ENCODE results near the gene GAGE13. TPM values are rescaled to one million over a fixed set of nuclear protein-coding genes. Genes with fewer than 3 reads are reported as not detected.

Gene GAGE13
- total and polyA plus RNA-seq, 2 of the 8 experiments (the other 6 are each of a cell fraction or from before 2014, with no cell fraction given): not detected

DNA sequence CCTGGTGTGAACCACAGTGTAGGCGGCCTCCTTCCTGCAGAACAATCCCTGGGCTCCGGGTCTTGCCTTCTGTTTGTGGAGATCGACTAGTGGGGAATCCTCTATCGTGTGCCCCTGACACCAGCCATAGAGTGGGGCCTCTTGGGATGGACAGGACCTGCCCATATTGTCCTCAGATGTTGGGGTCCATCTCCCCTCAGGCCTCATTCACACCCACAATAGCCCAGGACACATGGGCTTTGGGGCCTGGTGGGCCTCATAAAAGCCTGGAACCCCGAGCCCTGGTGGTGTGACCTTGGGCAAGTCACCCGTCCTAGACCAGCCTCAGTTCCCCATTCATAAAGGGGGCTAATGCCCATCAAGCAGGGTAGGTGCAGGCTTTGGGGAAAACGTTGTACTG is 41.2 kb upstream of the GAGE13 start:
- H3K18ac ChIP-seq (ENCODE audit: extremely low read depth, low read length): no peak overlapping the region
- H3K79me2 ChIP-seq (ENCODE audit: control insufficient read depth in 1 of 2, insufficient read depth in 2 of 2, low read length in 2 of 2): no peaks in the 10 kb centered on the region
- WGBS, 2 experiments (ENCODE audit: extremely low coverage in 1 of 2, insufficient coverage in 1 of 2, insufficient read length in 1 of 2, insufficient replicate concordance in 2 of 2, low coverage in 1 of 2, low lambda C conversion rate in 2 of 2, missing lambda C conversion rate in 1 of 2): 87% methylated on average over 7 of the region's 7 CpGs; no CpG with 5 or more reads in 1 of the 2 experiments
- H3K4me1 ChIP-seq (replicated peaks in 1 of 4; ENCODE audit: control insufficient read depth in 3 of 4, insufficient read depth in 4 of 4, low read length in 3 of 4): no peaks in the 10 kb centered on the region
- no peaks in the 10 kb centered on the region for H4K20me1 ChIP-seq (replicated peaks in 1 of 2; ENCODE audit: control insufficient read depth in 1 of 2, insufficient read depth in 2 of 2, low read length in 2 of 2)
- FAIRE-seq (no peak), DNase-seq (ENCODE audit: low read depth in 1 of 2, low spot score in 2 of 2) (no peak)
- no peak overlapping the region for H3K23ac ChIP-seq (ENCODE audit: insufficient read length)
- H3K36me3 ChIP-seq (ENCODE audit: control insufficient read depth in 2 of 4, insufficient read depth in 4 of 4, low read length in 3 of 4): no peaks in the 10 kb centered on the region
- no peak overlapping the region for H4K91ac ChIP-seq (replicated peaks; ENCODE audit: insufficient read length, low read length)
- H3K4me3 ChIP-seq (ENCODE audit: extremely low read depth in 1 of 4, insufficient read depth in 2 of 4, low read depth in 3 of 4, low read length in 4 of 4): no peak overlapping the region
- H2AFZ ChIP-seq (ENCODE audit: low read length): no peak overlapping the region
- H2AK5ac ChIP-seq (ENCODE audit: low read depth, low read length): no peak overlapping the region
- H3K4ac ChIP-seq (replicated peaks; ENCODE audit: insufficient read length, low read depth, low read length): no peak overlapping the region
- H3K4me2 ChIP-seq (ENCODE audit: insufficient read depth in 1 of 2, low read depth in 2 of 2, low read length in 2 of 2): no peak overlapping the region
- H3K9ac ChIP-seq (replicated peaks in 1 of 4; ENCODE audit: extremely low read depth in 1 of 4, low read depth in 3 of 4, low read length in 3 of 4): no peak overlapping the region
- ChIA-PET POLR2A (ENCODE audit: partially characterized antibody) (no interaction called here), CTCF (ENCODE audit: partially characterized antibody) (no interaction called here)
- H2BK15ac ChIP-seq (ENCODE audit: low read length): no peak overlapping the region
- H3K27me3 ChIP-seq (replicated peaks in 1 of 4; ENCODE audit: control insufficient read depth in 3 of 4, extremely low read depth in 1 of 4, insufficient read depth in 3 of 4, low read length in 3 of 4): no peaks in the 10 kb centered on the region
- no peaks in the 10 kb centered on the region for H3K23me2 ChIP-seq (ENCODE audit: low read depth, low read length)
- H3K14ac ChIP-seq (ENCODE audit: insufficient read length): no peak overlapping the region
- no peak overlapping the region for H3K27ac ChIP-seq (ENCODE audit: low read depth, low read length)
- H3K9me3 ChIP-seq (ENCODE audit: insufficient read depth in 2 of 2, low read depth in 1 of 2, low read length in 1 of 2): no peaks in the 10 kb centered on the region
- H3K79me1 ChIP-seq (ENCODE audit: low read depth, low read length): no peaks in the 10 kb centered on the region
- no peak overlapping the region for H3K56ac ChIP-seq (replicated peaks; ENCODE audit: insufficient read length, low read depth, low read length)
- no peak overlapping the region for H2BK12ac ChIP-seq (ENCODE audit: low read depth, low read length)
- no peak overlapping the region for H2BK20ac ChIP-seq (ENCODE audit: low read length)
- H4K8ac ChIP-seq (ENCODE audit: extremely low read depth, insufficient read depth, low read length): no peak overlapping the region; the same call in 1 of the 2 replicates
- H2BK120ac ChIP-seq (replicated peaks; ENCODE audit: low read depth, low read length): no peak overlapping the region
- no peak overlapping the region for H2BK5ac ChIP-seq (ENCODE audit: low read depth, low read length)
- no peak for TF ChIP-seq POU5F1 (IDR thresholded peaks at IDR 0.05; ENCODE audit: low read depth, low read length)
- TF ChIP-seq USF2 (IDR thresholded peaks at IDR 0.05; ENCODE audit: low read length): no peak
- no peak for TF ChIP-seq SRF (IDR thresholded peaks at IDR 0.05; ENCODE audit: low read depth, low read length)
- TF ChIP-seq CHD2 (IDR thresholded peaks at IDR 0.05; ENCODE audit: low read length): no peak
- no peak for TF ChIP-seq SIRT6 (IDR thresholded peaks at IDR 0.05; ENCODE audit: low read length)
- TF ChIP-seq EGR1 (IDR thresholded peaks at IDR 0.05; ENCODE audit: borderline replicate concordance, low read depth, low read length): no peak
- TF ChIP-seq PHF8 (conservative IDR thresholded peaks at IDR 0.05; ENCODE audit: low read depth, low read length): no peak
- no peak for TF ChIP-seq SAP30 (IDR thresholded peaks at IDR 0.05; ENCODE audit: insufficient read depth, insufficient replicate concordance, low read length)
- TF ChIP-seq RFX5 (IDR thresholded peaks at IDR 0.05; ENCODE audit: borderline replicate concordance, low read depth, low read length): no peak
- TF ChIP-seq HDAC6 (IDR thresholded peaks at IDR 0.05; ENCODE audit: low read depth, low read length): no peak
- no peak for TF ChIP-seq NRF1 (IDR thresholded peaks at IDR 0.05; ENCODE audit: low read depth, low read length)
- no peak for TF ChIP-seq EP300 (IDR thresholded peaks at IDR 0.05; ENCODE audit: borderline replicate concordance in 1 of 2, low read depth in 2 of 2, low read length in 2 of 2)
- TF ChIP-seq NANOG (IDR thresholded peaks at IDR 0.05; ENCODE audit: insufficient read depth, low read depth, low read length, poor library complexity, severe bottlenecking): no peak
- no peak overlapping the region for H4K5ac ChIP-seq (ENCODE audit: insufficient read length, low read depth, low read length)
